NCI-H1930 (cell line): ENCODE measurements around the gene ERCC6L2.
A peak's percentile ranks its signal among the peaks of the same experiment; 100 is the strongest.

Experiments
- DNase-seq, 2 experiments: peaks; one replicate each; lab custom pipeline; 2025; lab: John Stamatoyannopoulos, UW

The ERCC6L2 gene

GRCh38 chr9:95870352-95870751 is 5.1 kb upstream of the ERCC6L2 start:
- no peak for DNase-seq

- no peak for DNase-seq
Observed at GRCh38 chr9:95870906-95871305, 4.6 kb upstream of the ERCC6L2 start.

- no peak for DNase-seq
Observed at GRCh38 chr9:95874303-95874988, 1.0 kb upstream of the ERCC6L2 start.

DNA sequence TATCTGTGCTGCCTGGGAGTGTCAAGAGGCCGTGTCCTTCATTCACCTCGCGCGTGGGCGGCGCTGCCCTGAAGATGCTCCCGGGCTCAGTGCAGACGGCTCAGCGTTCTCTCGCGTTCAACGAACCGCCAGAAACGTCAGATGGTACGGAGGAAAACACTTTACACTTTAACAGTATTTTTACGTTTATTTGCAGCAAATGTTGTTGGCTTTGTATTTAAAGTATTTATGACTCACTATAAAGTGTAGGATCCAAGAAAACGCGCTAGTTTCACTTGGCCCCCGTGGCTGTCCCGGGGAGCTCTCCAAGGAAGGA is 544 bp upstream of the ERCC6L2 start:
- DNase-seq, result peak in 1 of 2 experiments; percentile 5

GRCh38 chr9:95876138-95876444 is 600 bp downstream of the ERCC6L2 start:
- DNase-seq, result no peak

DNA sequence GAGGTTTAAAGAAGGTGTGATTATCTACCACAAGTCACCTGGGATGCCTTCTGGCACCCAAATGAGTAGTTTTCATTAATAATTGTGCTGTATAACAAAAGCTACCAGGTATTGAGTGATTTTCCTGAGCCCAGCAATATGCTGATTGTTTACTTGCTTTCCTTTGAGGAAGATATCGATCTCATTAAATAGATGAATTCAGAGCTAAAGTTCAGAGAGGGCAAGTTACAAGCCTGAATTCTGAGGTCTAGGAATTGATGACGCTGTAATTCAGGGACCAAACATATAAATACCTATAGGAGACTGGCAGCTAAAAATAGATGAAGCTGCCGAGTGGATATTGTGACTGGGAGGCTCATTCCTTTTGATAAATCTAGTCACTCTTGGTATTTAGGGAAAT is 1.1 kb downstream of the ERCC6L2 start:
- no peak for DNase-seq

DNA sequence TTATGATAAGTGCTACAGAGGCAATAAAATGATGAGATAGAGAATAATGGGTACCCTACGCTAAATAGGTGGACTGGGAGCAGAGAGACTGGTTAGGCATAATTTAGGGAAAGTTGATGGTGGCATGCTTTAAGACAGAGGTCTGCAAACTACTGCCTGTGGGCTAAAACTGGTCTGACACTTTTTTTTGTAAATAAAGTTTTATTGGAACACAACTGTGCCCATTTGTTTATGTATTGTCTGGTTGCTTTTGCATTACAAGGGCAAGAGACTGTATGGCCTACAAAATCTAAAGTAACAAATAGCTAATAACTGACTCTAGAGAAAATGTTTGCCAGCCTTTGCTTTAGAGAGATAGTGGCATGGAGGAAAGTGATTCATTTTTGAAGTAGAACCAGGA is 2.5 kb downstream of the ERCC6L2 start:
- no peak for DNase-seq

GRCh38 chr9:95879591-95879990 is 4.1 kb downstream of the ERCC6L2 start:
- no peak for DNase-seq

- DNase-seq, result no peak
Observed at GRCh38 chr9:95880021-95880690, 4.7 kb downstream of the ERCC6L2 start.

DNA sequence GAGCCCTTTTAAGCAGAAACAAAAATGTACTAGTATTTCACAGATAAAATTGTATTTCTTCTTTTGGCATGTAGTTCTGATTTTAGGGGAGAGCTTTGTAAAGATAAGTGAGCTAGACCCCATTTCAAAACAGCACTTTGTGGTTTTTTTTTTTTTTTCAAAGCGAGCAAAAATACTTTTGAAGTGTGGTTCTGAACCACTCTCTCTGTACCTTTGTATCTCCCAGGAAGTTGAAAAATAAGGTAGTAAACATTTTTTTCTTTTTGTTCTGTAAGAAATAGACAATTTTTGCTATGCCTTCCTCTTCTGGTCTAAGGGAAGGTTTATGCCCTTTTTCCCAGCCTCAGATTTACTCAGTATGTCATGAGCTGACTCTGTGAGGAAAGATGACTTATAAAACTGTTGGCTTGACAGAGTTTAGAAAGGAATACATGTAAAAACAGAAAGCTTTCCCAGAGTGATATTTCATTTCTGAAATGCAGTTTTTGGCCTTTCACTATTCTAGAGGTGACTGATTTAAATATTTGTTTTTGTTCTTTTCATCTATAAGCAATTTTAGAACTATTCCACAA is 12.5 kb downstream of the ERCC6L2 start:
- no peak for DNase-seq

- DNase-seq, result no peak
Observed at GRCh38 chr9:95890594-95890993, 15.1 kb downstream of the ERCC6L2 start.

DNA sequence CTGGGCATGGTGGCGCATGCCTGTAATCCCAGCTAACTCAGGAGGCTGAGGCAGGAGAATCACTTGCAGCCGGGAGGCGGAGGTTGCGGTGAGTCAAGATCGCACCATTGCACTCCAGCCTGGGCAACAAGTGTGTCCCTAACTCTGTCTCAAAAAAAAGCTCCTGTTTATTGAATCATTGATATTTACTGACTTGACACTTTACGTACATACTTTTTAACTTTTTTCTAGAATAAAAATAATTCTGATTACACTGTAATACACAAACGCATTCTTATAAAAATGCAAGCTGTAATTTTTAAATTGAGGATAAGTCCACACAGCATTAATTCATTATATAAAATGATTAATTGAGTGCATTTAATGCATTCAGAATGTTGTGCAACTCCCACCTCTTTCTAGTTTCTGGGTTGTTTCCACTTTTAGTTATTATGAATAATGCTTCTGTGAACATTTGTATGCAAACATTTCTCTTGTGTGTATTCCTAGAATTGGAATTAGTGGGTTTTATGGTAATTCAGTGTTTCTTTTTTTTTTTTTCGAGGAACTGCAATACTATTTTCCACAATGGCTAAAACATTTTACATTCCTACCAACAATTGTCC is 15.7 kb downstream of the ERCC6L2 start:
- DNase-seq, result no peak

GRCh38 chr9:95892690-95893089 is 17.2 kb downstream of the ERCC6L2 start:
- DNase-seq, result no peak

GRCh38 chr9:95896580-95896979 is 21.1 kb downstream of the ERCC6L2 start:
- no peak for DNase-seq

- no peak for DNase-seq
Observed at GRCh38 chr9:95901506-95901905, 26.0 kb downstream of the ERCC6L2 start.

DNA sequence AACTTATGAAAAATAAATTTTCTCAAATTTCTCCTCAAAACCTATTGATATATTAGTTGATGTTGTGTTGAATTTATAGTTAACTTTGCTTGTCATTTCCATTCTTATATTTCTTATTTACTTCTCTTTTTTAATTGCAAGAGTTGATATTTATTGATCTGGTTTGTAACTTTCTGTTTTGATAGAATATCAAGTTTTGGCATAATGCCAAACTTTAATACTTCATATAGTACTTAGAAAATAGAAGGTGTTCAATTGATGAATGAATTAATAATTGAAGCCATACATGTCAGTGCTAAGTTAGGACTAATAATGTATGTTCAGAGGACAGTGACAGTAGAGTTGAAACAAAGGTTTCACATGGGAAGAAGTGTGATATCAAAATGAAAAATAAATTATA is 27.9 kb downstream of the ERCC6L2 start:
- no peak for DNase-seq

DNA sequence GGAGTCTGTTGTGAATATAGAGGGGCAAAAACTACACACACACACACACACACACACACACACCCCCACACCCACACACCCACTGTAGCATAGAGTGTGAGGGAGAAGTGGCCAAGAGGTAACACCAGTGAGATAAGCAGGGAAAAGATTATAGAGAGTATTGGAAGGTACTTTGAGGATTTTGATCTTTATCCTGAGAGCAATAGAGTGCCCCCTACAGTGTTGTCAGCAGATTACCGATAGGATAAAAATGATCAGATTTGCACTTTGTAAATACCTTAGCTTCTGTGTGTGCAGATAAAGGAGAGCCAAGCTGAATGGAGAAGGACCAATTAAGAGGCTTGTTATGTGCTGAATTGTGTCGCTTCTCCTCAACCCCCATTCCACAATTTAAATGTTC is 32.3 kb downstream of the ERCC6L2 start:
- DNase-seq, result no peak

- DNase-seq, result no peak
Observed at GRCh38 chr9:95910023-95910707, 34.7 kb downstream of the ERCC6L2 start.

- no peak for DNase-seq
Observed at GRCh38 chr9:95910770-95911340, 35.4 kb downstream of the ERCC6L2 start.

DNA sequence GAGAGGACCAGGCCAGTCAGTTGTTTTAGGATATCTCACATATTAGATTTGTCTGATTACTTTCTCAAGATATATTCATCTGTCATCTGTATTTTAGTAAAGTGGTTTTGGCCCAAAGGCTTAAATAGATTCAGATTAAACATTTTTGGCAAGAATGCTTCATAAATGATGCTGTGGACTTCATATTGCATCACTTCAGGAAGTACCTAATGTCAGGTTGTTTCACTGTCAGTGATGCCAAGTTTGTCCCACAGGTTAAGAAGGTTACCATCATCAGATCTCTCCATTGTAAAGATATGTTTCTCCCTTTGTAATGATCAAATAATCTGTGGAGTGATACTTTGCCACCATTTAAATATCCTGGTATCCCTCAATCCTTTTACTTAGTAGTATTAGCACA is 37.3 kb downstream of the ERCC6L2 start:
- no peak for DNase-seq

- DNase-seq, result no peak
Observed at GRCh38 chr9:95920017-95920416, 44.5 kb downstream of the ERCC6L2 start.

GRCh38 chr9:95923794-95924193 is 48.3 kb downstream of the ERCC6L2 start:
- no peak for DNase-seq

DNA sequence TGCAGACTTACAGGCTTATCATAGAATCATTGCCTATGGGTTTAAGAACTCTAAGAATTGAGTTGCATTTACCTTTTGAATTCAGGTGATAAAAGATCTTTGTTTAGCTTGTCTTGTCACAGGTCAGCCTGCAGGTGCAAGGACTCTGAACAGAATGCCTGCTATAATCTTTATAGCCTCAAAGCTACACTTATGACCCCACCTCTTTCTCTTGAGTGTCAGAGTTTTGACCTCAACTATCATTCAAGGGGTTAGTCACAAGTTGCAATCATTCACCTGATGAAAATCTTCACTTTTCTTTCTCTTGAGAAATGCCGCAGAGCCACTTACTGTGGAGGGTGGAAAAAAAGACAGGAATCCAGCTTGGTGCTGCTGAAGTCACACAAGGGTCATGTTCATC is 49.5 kb downstream of the ERCC6L2 start:
- no peak for DNase-seq
